Smooth muscle cell (in vitro differentiated cells): ENCODE measurements around the gene CDK5RAP2. TPM values are rescaled to one million over a fixed set of nuclear protein-coding genes. Genes with fewer than 3 reads are reported as not detected.

Experiments used
- DNase-seq: peaks from one replicate; lab custom pipeline; 2025; ENCODE audit not compliant: unreplicated experiment; lab: John Stamatoyannopoulos, UW
- H2AFZ ChIP-seq: fragments of 200-600 bp; sonication (generic); 2 replicates; pipeline ENCODE4 v1.6.0; 2016; ENCODE audit warnings: antibody characterized with exemption, low read depth, mild to moderate bottlenecking
- H3F3A ChIP-seq: fragments of 200-600 bp; sonication (generic); 2 replicates; pipeline ENCODE4 v1.6.0; 2017; ENCODE audit warnings: antibody characterized with exemption, low read depth
- H3K27ac ChIP-seq: fragments of 200-600 bp; sonication (generic); 2 replicates; pipeline ENCODE4 v1.5.1; 2016; ENCODE audit warnings: low read depth, mild to moderate bottlenecking
- H3K27me3 ChIP-seq: fragments of 200-600 bp; sonication (generic); 2 replicates; pipeline ENCODE4 v1.6.1; 2016; ENCODE audit warnings: low read depth, mild to moderate bottlenecking
- H3K36me3 ChIP-seq: fragments of 200-600 bp; sonication (generic); 2 replicates; pipeline ENCODE4 v1.5.1; 2016; ENCODE audit warnings: low read depth
- H3K4me1 ChIP-seq: fragments of 200-600 bp; sonication (generic); 2 replicates; pipeline ENCODE4 v1.5.1; 2016; ENCODE audit warnings: low read depth
- H3K4me2 ChIP-seq: fragments of 200-600 bp; sonication (generic); 2 replicates; pipeline ENCODE4 v1.6.0; 2016; ENCODE audit warnings: mild to moderate bottlenecking
- H3K4me3 ChIP-seq: fragments of 200-600 bp; sonication (generic); 2 replicates; pipeline ENCODE4 v1.5.1; 2016; ENCODE audit warnings: mild to moderate bottlenecking
- H3K79me2 ChIP-seq: fragments of 200-600 bp; sonication (generic); 2 replicates; pipeline ENCODE4 v1.6.0; 2016; ENCODE audit warnings: low read depth, mild to moderate bottlenecking
- H3K9ac ChIP-seq: fragments of 200-600 bp; sonication (generic); 2 replicates; pipeline ENCODE4 v1.6.0; 2016; ENCODE audit warnings: low read depth
- H3K9me3 ChIP-seq: fragments of 200-600 bp; sonication (generic); replicated peaks from 2 replicates; pipeline ENCODE4 v1.5.1; 2016; ENCODE audit warnings: low read depth
- H4K20me1 ChIP-seq: fragments of 200-600 bp; sonication (generic); 2 replicates; pipeline ENCODE4 v1.6.0; 2016; ENCODE audit warnings: low read depth
- CTCF ChIP-seq: fragments of 200-600 bp; sonication (generic); IDR thresholded peaks from 2 replicates; pipeline ENCODE4 v1.5.1; 2017; ENCODE audit warnings: borderline replicate concordance, mild to moderate bottlenecking, antibody characterized with exemption; ENCODE audit not compliant: insufficient read depth, poor library complexity, severe bottlenecking
- WGBS: methylation state at CpG from one replicate; pipeline ENCODE4 v1.1.7; 2016; ENCODE audit warnings: low lambda C conversion rate; 5-methylcytosine and 5-hydroxymethylcytosine counted together
- polyA plus RNA-seq: library from polyadenylated mRNA; unstranded; fragments of >200 nt; fragmentation: Nextera tagmentation; extraction: Ambion mirVana; gene quantifications from 2 replicates; pipeline ENCODE4 v1.2.1, GENCODE V29; 2016
- total RNA-seq: library from RNA; depleted of rRNA; stranded (reverse); fragments of >200 nt; gene quantifications from 2 replicates; pipeline ENCODE4 v1.2.3, GENCODE V29; 2014

Gene CDK5RAP2
- total and polyA plus RNA-seq, 2 experiments from 2014 or later: 33.7 to 38.3 TPM

GRCh38 chr9:120395376-120395775 is 184.6 kb downstream of the CDK5RAP2 start:
- H3K27ac ChIP-seq: peak overlapping the region; percentile 90
- no peaks in the 10 kb centered on the region for H3K27me3 ChIP-seq
- no peak for DNase-seq
- no peak for TF ChIP-seq CTCF
- no peaks in the 10 kb centered on the region for H3K9me3 ChIP-seq
- 91% methylated on average over 7 of the region's 7 CpGs for WGBS
- H3K36me3 ChIP-seq: no peaks in the 10 kb centered on the region
- no peaks in the 10 kb centered on the region for H3K79me2 ChIP-seq
- H3K9ac ChIP-seq: no peak overlapping the region
- H3K4me1 ChIP-seq: peaks cover 6% of the 10 kb centered on the region
- H3F3A ChIP-seq: peaks cover 9% of the 10 kb centered on the region
- H3K4me2 ChIP-seq: no peak overlapping the region
- H4K20me1 ChIP-seq: no peaks in the 10 kb centered on the region
- no peak overlapping the region for H2AFZ ChIP-seq
- no peak overlapping the region for H3K4me3 ChIP-seq

GRCh38 chr9:120394058-120394669 is 185.8 kb downstream of the CDK5RAP2 start:
- Histone ChIP-seq H3K4me1 (peaks cover 6% of the 10 kb centered on the region), H3K9me3 (no peaks in the 10 kb centered on the region), H3K4me2 (peak overlapping the region; percentile 60), H4K20me1 (no peaks in the 10 kb centered on the region), H3K9ac (peak overlapping the region; percentile 32), H3K27ac (peak overlapping the region; percentile 90), H3K36me3 (no peaks in the 10 kb centered on the region), H3K4me3 (no peak overlapping the region), H3K27me3 (no peaks in the 10 kb centered on the region), H2AFZ (no peak overlapping the region), H3K79me2 (no peaks in the 10 kb centered on the region), H3F3A (peaks cover 9% of the 10 kb centered on the region)
- TF ChIP-seq CTCF: no peak
- no peak for DNase-seq
- WGBS: 48% methylated on average over 13 of the region's 13 CpGs

- peak overlapping the region; percentile 90 for H3K27ac ChIP-seq
- no peak for TF ChIP-seq CTCF
- peaks cover 6% of the 10 kb centered on the region for H3K4me1 ChIP-seq
- no peaks in the 10 kb centered on the region for H3K9me3 ChIP-seq
- peak overlapping the region; percentile 21 for H3K9ac ChIP-seq
- H3K36me3 ChIP-seq: no peaks in the 10 kb centered on the region
- no peak overlapping the region for H2AFZ ChIP-seq
- H3F3A ChIP-seq: peaks cover 9% of the 10 kb centered on the region
- no peaks in the 10 kb centered on the region for H3K79me2 ChIP-seq
- peak overlapping the region; percentile 60 for H3K4me2 ChIP-seq
- 52% methylated on average over 7 of the region's 7 CpGs for WGBS
- no peak overlapping the region for H3K4me3 ChIP-seq
- no peaks in the 10 kb centered on the region for H4K20me1 ChIP-seq
- no peaks in the 10 kb centered on the region for H3K27me3 ChIP-seq
- no peak for DNase-seq
Measured at GRCh38 chr9:120393386-120394057, 186.4 kb downstream of the CDK5RAP2 start.
